GM12874 (cell line): ENCODE measurements around the gene HLA-DMA.
A peak's percentile ranks its signal among the peaks of the same experiment; 100 is the strongest.

Experiments used
- TF ChIP-seq, protein P1 (sequence below): IDR thresholded peaks from 2 replicates; pipeline ENCODE4 v1.5.1; 2011; ENCODE audit warnings: low read depth, mild to moderate bottlenecking, control low read depth, low read length, moderate library complexity; ENCODE audit not compliant: insufficient read depth

Gene HLA-DMA

DNA sequence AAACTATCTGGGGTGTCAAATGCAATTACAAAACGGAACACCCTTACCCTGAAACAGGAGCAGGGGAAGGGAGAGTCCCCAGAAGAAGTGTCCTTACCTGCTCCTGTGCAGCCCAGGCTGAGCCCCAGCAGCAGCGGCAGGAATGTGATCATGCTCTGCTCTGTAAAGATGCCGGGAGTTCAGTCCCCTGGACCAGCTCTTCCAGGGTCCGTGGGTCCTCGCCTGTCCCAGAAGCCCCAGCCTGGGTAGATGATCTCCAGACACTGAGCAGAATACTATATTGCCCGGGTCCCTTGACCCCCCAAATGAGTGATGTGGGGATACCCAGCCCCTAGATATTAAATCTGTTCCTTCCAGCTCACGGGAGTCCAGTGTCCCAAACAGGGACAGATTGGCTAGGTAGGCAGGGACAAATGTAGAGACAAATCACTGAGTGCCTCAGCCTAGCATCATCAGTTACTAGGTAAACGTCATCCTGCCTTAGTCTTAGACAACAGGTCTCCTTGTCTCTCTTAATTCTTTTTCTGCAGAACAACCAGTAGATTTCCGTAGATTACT lies 12.2 kb downstream of the HLA-DMA start, which contains the start of gene HLA-DMB:
HLA-DMB (minus strand) TSS at position 373 of the 558 bp plus-strand sequence; CDS start at position 152, 221 bp downstream.
- TF ChIP-seq, protein P1, sequence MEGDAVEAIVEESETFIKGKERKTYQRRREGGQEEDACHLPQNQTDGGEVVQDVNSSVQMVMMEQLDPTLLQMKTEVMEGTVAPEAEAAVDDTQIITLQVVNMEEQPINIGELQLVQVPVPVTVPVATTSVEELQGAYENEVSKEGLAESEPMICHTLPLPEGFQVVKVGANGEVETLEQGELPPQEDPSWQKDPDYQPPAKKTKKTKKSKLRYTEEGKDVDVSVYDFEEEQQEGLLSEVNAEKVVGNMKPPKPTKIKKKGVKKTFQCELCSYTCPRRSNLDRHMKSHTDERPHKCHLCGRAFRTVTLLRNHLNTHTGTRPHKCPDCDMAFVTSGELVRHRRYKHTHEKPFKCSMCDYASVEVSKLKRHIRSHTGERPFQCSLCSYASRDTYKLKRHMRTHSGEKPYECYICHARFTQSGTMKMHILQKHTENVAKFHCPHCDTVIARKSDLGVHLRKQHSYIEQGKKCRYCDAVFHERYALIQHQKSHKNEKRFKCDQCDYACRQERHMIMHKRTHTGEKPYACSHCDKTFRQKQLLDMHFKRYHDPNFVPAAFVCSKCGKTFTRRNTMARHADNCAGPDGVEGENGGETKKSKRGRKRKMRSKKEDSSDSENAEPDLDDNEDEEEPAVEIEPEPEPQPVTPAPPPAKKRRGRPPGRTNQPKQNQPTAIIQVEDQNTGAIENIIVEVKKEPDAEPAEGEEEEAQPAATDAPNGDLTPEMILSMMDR: no peak

DNA sequence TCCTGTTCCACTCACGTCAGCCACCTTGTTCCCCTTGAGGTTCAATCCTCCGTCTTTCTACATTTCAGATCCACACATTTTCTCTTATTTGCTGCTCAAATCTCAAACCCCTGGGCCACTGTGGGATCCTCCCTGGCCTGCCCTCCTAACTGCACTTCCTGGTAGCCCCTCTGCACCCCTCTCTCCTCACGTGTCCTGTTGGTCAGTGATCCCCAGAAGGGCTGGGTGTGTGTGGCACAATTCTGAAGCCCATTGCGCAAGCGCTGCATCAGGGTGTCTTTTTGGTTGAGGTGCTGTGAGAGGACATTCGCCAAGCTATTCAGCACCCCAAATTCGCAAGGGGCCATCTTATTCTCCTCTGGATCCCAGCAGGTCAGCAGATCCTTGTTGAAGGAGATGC lies 14.4 kb downstream of the HLA-DMA start:
- TF ChIP-seq, protein P1: no peak

DNA sequence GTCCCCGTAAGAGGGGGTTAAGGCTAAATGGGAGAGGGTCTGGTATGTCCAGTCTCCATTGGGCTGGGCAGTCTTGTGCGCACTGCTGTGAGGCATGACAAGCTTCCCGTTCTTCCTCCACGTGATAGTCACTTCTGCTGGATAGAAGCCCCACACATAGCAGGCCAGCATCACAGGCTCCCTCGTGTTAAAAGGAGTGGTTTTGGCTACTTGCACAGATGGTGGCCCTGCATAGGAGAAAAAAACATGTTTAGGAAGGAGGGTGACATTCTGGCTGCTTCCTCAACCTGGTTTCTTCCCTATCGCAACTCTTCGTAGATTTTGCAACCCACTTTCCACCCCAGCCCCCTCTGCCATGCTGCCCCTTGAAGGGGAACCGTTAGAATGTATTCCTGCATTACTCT lies 15.7 kb downstream of the HLA-DMA start:
- TF ChIP-seq, protein P1: no peak

DNA sequence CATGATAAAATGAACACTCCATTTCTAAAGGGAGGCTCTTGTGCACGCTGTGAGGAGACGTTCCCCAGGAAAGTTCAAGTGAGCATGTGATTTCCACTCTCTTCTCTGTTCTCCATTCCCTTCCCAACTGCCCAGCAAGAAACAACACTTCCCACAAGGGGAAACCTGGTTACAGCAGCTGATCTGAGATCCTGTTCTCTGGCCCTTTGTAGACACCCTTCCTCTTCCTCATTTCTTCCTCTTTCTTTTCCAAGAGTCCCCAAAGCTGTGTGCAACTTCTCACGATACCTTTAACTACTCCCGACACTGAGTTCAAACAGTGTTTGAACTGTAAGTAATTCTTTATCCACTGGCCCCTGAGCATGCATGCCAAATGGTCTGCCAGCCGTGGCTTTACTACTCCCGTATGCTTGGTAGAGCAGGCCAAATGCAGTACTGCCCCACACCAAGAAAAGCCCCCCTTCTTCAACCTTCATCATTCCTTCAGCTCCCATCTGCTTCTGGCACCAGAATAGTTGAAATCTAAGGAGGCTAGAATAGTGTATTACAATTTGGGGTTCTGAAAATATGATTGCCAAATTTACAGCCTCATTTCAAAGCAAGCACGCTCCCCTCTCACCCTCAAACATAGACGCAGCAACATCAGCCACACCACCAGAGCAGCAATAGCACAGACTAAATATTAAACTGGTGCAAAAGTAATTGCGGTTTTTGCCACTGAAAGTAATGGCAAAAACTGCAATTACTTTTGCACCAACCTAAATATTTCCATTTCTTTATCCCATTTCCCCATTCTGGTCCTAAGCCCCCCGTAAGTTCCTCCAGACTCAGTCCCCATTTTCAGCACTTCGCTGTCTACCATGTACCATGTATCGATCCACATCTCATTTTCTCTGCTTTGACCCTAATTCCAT lies 16.4 kb downstream of the HLA-DMA start:
- TF ChIP-seq, protein P1: no peak

DNA sequence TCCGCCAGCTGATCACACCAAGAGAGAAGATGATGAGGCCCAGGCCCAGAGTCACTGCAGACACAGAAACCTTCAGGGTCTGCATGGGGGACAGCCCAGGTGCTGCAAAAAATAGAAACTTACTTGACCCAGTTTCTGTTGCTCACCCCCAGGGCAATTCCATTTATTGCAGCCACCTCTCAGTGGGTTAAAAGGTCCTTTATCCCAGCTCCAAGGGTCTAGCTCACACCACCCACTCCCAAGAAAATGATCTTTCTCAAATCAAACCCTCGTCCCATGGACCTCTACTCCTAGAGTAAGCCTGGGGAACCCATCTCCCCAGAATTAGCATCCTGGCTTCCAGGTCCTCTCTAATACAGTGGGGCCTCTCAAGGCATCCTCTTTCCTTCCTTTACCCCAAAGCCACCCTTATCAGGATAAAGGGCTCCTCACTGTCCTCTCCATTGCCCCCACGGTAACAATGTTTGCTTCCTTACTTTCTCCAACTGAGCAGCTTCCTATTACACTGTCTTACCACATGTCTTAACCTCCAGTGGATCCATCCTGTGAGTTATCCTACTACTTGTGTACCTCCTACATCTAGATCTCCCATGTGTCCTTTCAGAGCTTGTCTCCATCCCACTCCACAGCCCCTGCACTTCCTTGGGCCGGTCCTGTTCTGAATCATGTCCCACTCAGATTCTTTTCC lies 17.2 kb downstream of the HLA-DMA start:
- TF ChIP-seq, protein P1: no peak

DNA sequence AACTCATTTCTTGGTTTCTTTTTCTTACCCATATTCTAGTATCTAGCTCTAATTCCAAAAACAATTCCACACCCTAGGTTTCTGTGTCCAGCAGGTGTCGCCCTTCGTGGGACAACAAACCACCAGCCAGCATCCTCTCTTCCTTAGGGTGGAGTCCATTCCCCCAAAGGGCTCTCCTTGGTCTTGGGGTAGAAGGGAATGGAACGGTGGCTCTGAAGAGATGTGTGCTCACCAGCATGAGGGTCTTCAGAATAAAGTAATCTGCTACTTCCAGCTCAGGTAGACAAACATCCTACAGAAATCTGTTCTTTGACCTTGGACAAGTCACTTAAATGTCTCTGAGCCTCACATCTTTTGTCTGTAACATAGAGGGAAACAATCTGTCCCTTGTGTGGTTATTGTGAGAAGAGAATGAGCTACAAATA lies 19.2 kb downstream of the HLA-DMA start:
- TF ChIP-seq, protein P1: peak; percentile 67

DNA sequence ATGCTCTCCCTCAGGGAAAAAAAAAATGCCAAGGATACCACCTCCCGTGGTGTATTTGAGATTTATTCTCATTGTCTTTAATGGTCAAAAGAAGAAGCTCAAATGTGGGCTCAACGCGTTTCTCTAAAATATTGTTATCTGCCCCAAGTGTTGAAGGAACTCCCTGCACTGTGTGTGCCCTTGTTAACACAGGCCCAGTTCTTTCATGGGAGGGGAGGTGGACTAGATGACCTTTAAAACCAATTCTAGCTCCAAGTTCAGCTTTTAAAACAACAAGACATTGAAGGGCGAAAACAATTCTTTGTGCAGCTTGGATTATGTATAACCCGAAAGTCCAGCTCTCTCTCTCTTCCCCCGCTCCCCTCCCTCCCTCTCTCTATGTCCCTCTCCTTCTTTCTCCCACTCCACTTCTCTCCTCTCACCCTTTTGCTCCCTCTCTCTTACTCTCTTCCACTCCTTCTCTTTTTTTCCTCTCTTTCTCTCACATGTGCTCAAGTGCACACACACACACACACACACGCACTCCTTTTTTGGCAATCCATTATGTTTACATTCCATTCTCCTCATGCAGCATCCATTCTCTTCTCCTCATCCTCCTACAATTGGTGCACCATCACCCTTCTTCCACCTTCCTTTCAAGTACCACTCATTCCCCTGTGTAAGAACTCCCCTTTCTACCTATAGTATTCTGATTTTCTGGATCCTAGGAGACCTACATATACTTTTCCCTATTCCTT lies 20.6 kb downstream of the HLA-DMA start:
- TF ChIP-seq, protein P1: no peak
